NCI-H1694 (cell line): Measurements from ENCODE around the gene BIRC6.
"Not testable (repeated sequence)": the region's sequence is repeated elsewhere in the genome, so short reads cannot be mapped to it uniquely, and the experiment has no call there.

Experiments
- DNase-seq: peaks from one replicate; lab custom pipeline; 2025; lab: John Stamatoyannopoulos, UW

Gene BIRC6

GRCh38 chr2:32614084-32614483 lies 257.3 kb downstream of the BIRC6 start:
- DNase-seq: no peak

- DNase-seq: no peak
These were observed 260.9 kb downstream of the BIRC6 start for GRCh38 chr2:32617599-32618189.

- no peak for DNase-seq
These were observed 265.9 kb downstream of the BIRC6 start for GRCh38 chr2:32622570-32623310.

GRCh38 chr2:32623311-32623706 lies 266.5 kb downstream of the BIRC6 start:
- no peak for DNase-seq

GRCh38 chr2:32624812-32625211 lies 268.0 kb downstream of the BIRC6 start:
- no peak for DNase-seq

GRCh38 chr2:32626639-32627221 lies 269.9 kb downstream of the BIRC6 start:
- DNase-seq: no peak

GRCh38 chr2:32627441-32627813 lies 270.6 kb downstream of the BIRC6 start:
- no peak for DNase-seq

- peak; percentile 79 for DNase-seq
These were observed 271.2 kb downstream of the BIRC6 start, which contains the start of gene TTC27 for GRCh38 chr2:32627814-32628579. Gene TTC27 (plus strand): TSS chr2:32628050. CDS start chr2:32628293, 243 bp downstream.

- DNase-seq: no peak
These were observed 275.3 kb downstream of the BIRC6 start for GRCh38 chr2:32632089-32632488.

GRCh38 chr2:32633040-32633439 lies 276.2 kb downstream of the BIRC6 start:
- no peak for DNase-seq

GRCh38 chr2:32638548-32638947 lies 281.7 kb downstream of the BIRC6 start:
- DNase-seq: not testable (repeated sequence)

- DNase-seq: no peak
These were observed 284.4 kb downstream of the BIRC6 start for GRCh38 chr2:32641180-32641579.

GRCh38 chr2:32647180-32647651 lies 290.4 kb downstream of the BIRC6 start:
- DNase-seq: no peak

GRCh38 chr2:32652555-32653209 lies 295.9 kb downstream of the BIRC6 start:
- no peak for DNase-seq

- DNase-seq: no peak
These were observed 299.2 kb downstream of the BIRC6 start for GRCh38 chr2:32656069-32656468.

- no peak for DNase-seq
These were observed 307.0 kb downstream of the BIRC6 start for GRCh38 chr2:32663864-32664263.

GRCh38 chr2:32666704-32667103 lies 309.9 kb downstream of the BIRC6 start:
- no peak for DNase-seq

GRCh38 chr2:32668254-32668653 lies 311.4 kb downstream of the BIRC6 start:
- no peak for DNase-seq
